Measurements from ENCODE around the gene HOMER3.

DNA sequence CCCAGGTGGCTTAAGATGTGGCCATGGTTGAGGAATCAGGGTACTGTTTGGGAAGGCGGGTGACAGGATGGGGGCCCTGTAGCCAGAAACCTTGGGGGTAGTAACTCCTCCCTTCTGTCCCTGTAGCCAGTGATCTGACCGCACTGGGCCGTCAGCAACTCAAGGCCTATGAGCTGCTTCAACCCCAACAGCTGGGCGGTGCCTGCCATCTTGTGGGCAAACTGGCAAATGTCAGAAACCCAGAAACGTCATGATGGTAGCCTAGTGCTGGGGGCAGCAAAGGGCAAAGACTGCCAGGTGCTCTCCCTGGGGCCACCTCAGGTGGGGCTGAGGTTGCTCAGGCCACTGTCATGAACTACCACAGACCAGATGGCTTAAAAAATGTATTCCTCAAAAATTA, 25.4 kb downstream of the HOMER3 start:
- TF ChIP-seq POLR2A (IDR thresholded peaks at IDR 0.05), result no peak
- TF ChIP-seq, protein P1, sequence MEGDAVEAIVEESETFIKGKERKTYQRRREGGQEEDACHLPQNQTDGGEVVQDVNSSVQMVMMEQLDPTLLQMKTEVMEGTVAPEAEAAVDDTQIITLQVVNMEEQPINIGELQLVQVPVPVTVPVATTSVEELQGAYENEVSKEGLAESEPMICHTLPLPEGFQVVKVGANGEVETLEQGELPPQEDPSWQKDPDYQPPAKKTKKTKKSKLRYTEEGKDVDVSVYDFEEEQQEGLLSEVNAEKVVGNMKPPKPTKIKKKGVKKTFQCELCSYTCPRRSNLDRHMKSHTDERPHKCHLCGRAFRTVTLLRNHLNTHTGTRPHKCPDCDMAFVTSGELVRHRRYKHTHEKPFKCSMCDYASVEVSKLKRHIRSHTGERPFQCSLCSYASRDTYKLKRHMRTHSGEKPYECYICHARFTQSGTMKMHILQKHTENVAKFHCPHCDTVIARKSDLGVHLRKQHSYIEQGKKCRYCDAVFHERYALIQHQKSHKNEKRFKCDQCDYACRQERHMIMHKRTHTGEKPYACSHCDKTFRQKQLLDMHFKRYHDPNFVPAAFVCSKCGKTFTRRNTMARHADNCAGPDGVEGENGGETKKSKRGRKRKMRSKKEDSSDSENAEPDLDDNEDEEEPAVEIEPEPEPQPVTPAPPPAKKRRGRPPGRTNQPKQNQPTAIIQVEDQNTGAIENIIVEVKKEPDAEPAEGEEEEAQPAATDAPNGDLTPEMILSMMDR (IDR thresholded peaks at IDR 0.05), result peak in 2 of 6 experiments; percentile 13 to 48

Measured in esophagus squamous epithelium (tissue), 4 donors.